ENCODE results near the gene FAM114A2.

DNA sequence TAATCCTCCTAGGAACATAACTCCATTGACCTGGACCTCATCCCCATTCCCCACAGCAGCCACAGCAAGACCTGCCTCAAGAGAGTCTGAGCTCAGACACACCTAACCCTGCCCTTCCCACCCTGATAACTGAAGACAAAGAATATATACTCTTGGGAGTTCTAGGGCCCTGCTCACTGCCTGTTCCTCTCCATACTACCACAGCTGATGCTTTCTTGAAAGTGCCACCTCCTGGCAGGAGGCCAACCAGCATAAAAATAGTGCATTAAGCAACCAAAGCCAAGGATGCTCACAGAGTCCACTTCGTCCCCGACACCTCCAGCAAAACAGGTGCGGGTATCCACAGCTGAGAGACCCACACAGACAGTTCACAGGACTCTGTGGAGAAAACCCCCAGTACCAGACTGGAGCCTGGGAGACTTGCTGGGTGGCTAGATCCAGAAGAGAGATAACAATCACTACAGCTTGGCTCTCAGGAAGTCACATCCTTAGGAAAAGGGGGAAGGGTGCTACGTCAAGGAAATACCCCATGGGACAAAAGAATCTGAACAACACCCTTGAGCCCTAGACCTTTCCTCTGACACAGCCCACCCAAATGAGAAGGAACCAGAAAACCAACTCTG is 23.5 kb downstream of the FAM114A2 start:
- TF ChIP-seq, protein P1, sequence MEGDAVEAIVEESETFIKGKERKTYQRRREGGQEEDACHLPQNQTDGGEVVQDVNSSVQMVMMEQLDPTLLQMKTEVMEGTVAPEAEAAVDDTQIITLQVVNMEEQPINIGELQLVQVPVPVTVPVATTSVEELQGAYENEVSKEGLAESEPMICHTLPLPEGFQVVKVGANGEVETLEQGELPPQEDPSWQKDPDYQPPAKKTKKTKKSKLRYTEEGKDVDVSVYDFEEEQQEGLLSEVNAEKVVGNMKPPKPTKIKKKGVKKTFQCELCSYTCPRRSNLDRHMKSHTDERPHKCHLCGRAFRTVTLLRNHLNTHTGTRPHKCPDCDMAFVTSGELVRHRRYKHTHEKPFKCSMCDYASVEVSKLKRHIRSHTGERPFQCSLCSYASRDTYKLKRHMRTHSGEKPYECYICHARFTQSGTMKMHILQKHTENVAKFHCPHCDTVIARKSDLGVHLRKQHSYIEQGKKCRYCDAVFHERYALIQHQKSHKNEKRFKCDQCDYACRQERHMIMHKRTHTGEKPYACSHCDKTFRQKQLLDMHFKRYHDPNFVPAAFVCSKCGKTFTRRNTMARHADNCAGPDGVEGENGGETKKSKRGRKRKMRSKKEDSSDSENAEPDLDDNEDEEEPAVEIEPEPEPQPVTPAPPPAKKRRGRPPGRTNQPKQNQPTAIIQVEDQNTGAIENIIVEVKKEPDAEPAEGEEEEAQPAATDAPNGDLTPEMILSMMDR (IDR thresholded peaks at IDR 0.05): no peak
- no peak for TF ChIP-seq POLR2A (IDR thresholded peaks at IDR 0.05)

Measured in heart left ventricle (tissue), 13 donors.